ENCODE data around the gene THAP8.

THAP8 gene

GRCh38 chr19:36046443-36047050 is 7.5 kb downstream of the THAP8 start:
- TF ChIP-seq ZSCAN5A (tag by site-specific recombination; IDR thresholded peaks at IDR 0.05) (no peak), ZNF248 (tag by site-specific recombination; IDR thresholded peaks at IDR 0.05) (no peak), YY2 (tag by site-specific recombination; IDR thresholded peaks at IDR 0.05) (no peak), ZNF140 (tag by site-specific recombination; IDR thresholded peaks at IDR 0.05) (no peak), KLF9 (tag by site-specific recombination; IDR thresholded peaks at IDR 0.05; ENCODE audit: low read depth) (no peak), ZNF223 (tag by site-specific recombination; IDR thresholded peaks at IDR 0.05) (no peak), ZNF26 (tag by site-specific recombination; IDR thresholded peaks at IDR 0.05) (no peak), ZNF76 (tag by site-specific recombination; IDR thresholded peaks at IDR 0.05; ENCODE audit: borderline replicate concordance, low read depth) (no peak), ZEB2 (tag by site-specific recombination; IDR thresholded peaks at IDR 0.05) (no peak), ZNF501 (tag by site-specific recombination; IDR thresholded peaks at IDR 0.05) (no peak), BCL6B (tag by site-specific recombination; IDR thresholded peaks at IDR 0.05) (no peak), SP3 (tag by site-specific recombination; IDR thresholded peaks at IDR 0.05) (no peak), SCRT2 (tag by site-specific recombination; IDR thresholded peaks at IDR 0.05) (no peak), ZNF621 (tag by site-specific recombination; IDR thresholded peaks at IDR 0.05) (no peak), ZFHX2 (tag by site-specific recombination; conservative IDR thresholded peaks at IDR 0.05) (no peak), PRDM1 (tag by site-specific recombination; IDR thresholded peaks at IDR 0.05) (no peak), ZNF768 (tag by site-specific recombination; IDR thresholded peaks at IDR 0.05) (no peak)
- Histone ChIP-seq H3K9me3 (ENCODE audit: control insufficient read depth, insufficient read depth, low read depth, low read length) (no peaks in the 10 kb centered on the region; the same call in none of the 2 replicates), H3K27ac (ENCODE audit: extremely low read depth, low read depth, low read length) (peak overlapping the region; percentile 37; the same call in 1 of the 2 replicates), H3K4me1 (ENCODE audit: control insufficient read depth, insufficient read depth, low read length) (peaks cover 7% of the 10 kb centered on the region; the same call in 1 of the 2 replicates), H3K36me3 (ENCODE audit: control insufficient read depth in 2 of 2, insufficient read depth in 1 of 2, low read length in 2 of 2) (peaks cover 7 to 79% of the 10 kb centered on the region in 2 experiments), H3K4me3 (ENCODE audit: low read depth, low read length) (no peak overlapping the region)
- ChIA-PET POLR2A (interaction anchor here (0.6 kb wide), 1 partner anchor 101 kb away, joined by 3 read pairs; no protein-coding TSS in a partner anchor), CTCF (interaction anchor here (0.6 to 0.9 kb wide), 2 partner anchors 11 to 991 kb away, joined by 3 read pairs; no protein-coding TSS in a partner anchor)

GRCh38 chr19:36043952-36044351 is 10.1 kb downstream of the THAP8 start:
- H3K27ac ChIP-seq (ENCODE audit: extremely low read depth, low read depth, low read length) = no peak overlapping the region
- CTCF ChIA-PET = interaction anchor here (0.6 kb wide), 1 partner anchor 48 kb away, joined by 3 read pairs; no protein-coding TSS in a partner anchor
- POLR2A ChIA-PET = interaction anchor here (2.0 to 4.4 kb wide), 2 partner anchors 10 to 30 kb away, joined by 7 to 19 read pairs; partner anchors contain the start of genes ALKBH6 and THAP8
- no peak for TF ChIP-seq ZNF311 (tag by site-specific recombination; IDR thresholded peaks at IDR 0.05; ENCODE audit: borderline replicate concordance)
- TF ChIP-seq SP2 (tag by site-specific recombination; IDR thresholded peaks at IDR 0.05) = no peak
- TF ChIP-seq MYNN (tag by site-specific recombination; IDR thresholded peaks at IDR 0.05; ENCODE audit: borderline replicate concordance) = no peak
- TF ChIP-seq KLF1 (tag by site-specific recombination; IDR thresholded peaks at IDR 0.05) = no peak
- no peak for TF ChIP-seq HIC1 (tag by site-specific recombination; IDR thresholded peaks at IDR 0.05)
- no peak for TF ChIP-seq ZNF350 (tag by site-specific recombination; IDR thresholded peaks at IDR 0.05)
- no peak for TF ChIP-seq ZNF510 (tag by site-specific recombination; IDR thresholded peaks at IDR 0.05; ENCODE audit: insufficient replicate concordance)
- no peak for TF ChIP-seq ZNF558 (tag by site-specific recombination; IDR thresholded peaks at IDR 0.05)
- no peak for TF ChIP-seq ZBTB6 (tag by site-specific recombination; IDR thresholded peaks at IDR 0.05)
- TF ChIP-seq BCL11A (tag by site-specific recombination; IDR thresholded peaks at IDR 0.05; ENCODE audit: low read depth) = no peak
- TF ChIP-seq SETDB1 (IDR thresholded peaks at IDR 0.05; ENCODE audit: insufficient read length, low read length) = no peak

More at GRCh38 chr19:36043952-36044351, 10.1 kb downstream of the THAP8 start:
- H3K4me1 ChIP-seq (ENCODE audit: control insufficient read depth, insufficient read depth, low read length) = peaks cover 2% of the 10 kb centered on the region; the same call in 1 of the 2 replicates
- no peaks in the 10 kb centered on the region; the same call in none of the 2 replicates for H3K9me3 ChIP-seq (ENCODE audit: control insufficient read depth, insufficient read depth, low read depth, low read length)
- peaks cover 11 to 74% of the 10 kb centered on the region in 2 experiments for H3K36me3 ChIP-seq (ENCODE audit: control insufficient read depth in 2 of 2, insufficient read depth in 1 of 2, low read length in 2 of 2)
- no peak overlapping the region for H3K4me3 ChIP-seq (ENCODE audit: low read depth, low read length)

Measured in HEK293 (cell line).